GM10266 (cell line): Measurements from ENCODE around the gene AQP12B.
"Not testable (repeated sequence)": the region's sequence is repeated elsewhere in the genome, so short reads cannot be mapped to it uniquely, and the experiment has no call there.

Source experiments
- DNase-seq: peaks from one replicate; pipeline ENCODE4 v3.0.0; 2012; ENCODE audit errors: extremely low spot score
- CTCF ChIP-seq: IDR thresholded peaks from 2 replicates; pipeline ENCODE4 v1.5.1; 2012; ENCODE audit warnings: mild to moderate bottlenecking, low read depth; ENCODE audit not compliant: control insufficient read depth, insufficient read depth; ENCODE audit errors: missing control alignments

AQP12B gene

DNA sequence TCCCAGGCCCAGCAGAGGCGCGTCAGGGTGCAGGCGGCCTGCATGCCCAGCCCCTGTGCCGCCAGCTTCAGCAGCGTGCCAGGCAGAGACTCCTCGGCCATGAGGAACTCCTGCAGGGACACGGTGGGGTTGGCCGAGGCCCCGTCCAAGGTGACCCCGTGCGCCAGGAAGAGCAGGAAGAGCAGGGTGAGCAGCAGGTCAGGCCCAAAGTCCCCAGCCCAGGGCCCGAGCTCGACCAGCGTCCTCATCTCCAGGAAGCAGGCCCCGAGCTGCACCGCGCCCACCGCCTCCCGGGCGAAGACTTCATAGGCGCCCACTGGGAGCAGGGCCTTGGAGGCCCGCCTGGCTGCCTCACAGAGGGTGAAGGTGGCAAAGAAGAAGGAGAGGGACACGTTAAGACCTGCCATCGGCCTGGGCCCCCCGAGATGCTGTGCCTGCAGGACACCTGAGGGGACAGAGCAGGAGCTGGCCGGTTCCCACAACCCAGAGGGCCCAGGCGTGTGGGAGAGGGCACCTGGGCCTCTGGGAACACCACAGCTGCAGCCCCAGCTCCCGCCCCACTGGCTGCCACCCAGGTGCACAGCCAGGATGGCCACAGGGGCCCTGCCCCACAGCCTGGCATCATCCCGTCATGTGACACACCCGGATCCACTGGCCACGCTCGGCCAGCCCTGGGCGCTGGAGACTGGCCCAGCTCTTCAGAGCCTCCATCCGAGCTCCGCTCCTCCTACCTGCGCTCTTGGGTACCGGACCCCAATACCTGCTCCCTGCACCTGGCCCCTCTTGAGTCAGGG, at the start of gene AQP12B:
Gene AQP12B, minus strand, starts transcription at position 455 of the 794 bp plus-strand sequence. Its CDS starts 48 bp downstream, at position 407.
- DNase-seq, result not testable (repeated sequence)

GRCh38 chr2:240732184-240732583, 49.5 kb upstream of the AQP12B start:
- TF ChIP-seq CTCF, result no peak
- DNase-seq, result no peak

GRCh38 chr2:240731178-240731545, 48.5 kb upstream of the AQP12B start:
- TF ChIP-seq CTCF, result no peak
- DNase-seq, result no peak

DNA sequence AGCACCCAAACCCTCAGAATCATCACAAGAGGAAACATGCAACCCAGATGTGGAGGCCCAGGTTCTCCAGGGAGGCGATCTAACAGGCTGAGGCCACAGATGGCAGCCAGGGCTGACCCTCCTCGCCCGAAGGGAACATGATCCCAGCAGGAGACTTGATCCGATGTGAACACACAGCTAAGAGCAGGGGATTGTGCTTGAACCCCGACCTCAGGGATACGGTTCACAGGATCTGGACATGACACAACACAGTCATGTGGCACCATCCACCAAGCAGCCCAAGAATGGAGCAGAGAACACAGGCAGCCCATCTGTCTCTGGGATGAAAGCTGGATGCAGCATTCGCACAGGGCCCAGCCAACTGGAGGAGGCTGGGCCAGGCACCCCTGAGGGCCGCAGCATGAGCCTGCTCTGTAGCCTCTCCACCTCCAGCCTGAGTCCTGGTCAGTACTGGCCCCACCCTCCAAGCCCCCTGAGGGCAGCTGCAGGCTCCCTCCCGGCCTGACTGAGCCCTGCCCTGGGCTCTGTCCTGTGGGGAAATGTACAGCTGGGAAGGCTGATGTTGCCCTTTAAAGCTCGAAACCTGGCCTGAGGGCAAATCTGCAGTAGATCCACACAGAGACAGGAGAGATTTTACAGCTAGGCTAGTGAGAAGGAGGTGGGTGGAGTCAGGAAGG, 48.0 kb upstream of the AQP12B start:
- DNase-seq, result no peak

DNA sequence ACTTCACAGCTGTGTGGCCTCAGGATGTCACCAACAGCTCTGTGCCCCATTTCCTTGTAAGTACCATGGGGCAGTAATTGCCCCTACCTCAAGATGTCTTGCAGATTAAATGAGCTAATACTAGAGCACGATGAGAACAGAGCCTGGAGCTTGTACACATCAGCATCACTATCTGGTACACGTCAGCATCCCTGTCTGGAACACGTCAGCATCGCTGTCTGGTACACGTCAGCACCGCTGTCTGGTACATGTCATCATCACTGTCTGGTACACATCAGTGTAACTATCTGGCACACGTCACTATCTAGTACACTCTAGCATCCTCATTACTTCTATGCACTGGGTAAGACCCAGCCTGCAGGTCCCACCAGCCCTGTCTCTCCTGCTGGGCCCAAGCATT, 46.1 kb upstream of the AQP12B start:
- TF ChIP-seq CTCF, result no peak
- DNase-seq, result no peak

More for the DNA sequence above, 48.0 kb upstream of the AQP12B start:
- no peak for TF ChIP-seq CTCF

DNA sequence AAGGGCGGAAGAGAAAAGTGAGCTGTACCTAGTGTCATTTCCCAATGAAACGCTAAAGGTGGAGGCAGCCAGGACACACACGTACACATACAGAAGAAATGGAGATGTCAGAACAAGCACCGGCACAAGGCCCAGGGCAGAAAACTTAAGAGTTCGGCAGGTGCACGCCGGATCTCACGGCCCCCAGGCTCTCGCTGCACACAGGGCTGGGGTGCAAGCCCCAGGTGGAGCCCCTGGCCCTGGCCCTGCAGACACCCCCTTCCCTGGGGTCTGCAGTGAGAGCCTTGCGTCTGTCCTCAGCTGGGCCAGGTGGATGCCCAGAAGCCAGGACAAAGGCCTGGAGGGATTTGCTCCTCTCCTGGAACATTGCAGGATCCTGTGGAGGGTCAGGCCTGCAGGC, 45.7 kb upstream of the AQP12B start:
- DNase-seq, result no peak
- no peak for TF ChIP-seq CTCF

GRCh38 chr2:240727913-240728312, 45.2 kb upstream of the AQP12B start:
- DNase-seq, result no peak
- no peak for TF ChIP-seq CTCF
